WTC11 (cell line): ENCODE measurements around the gene ZBTB20. TPM values are rescaled to one million over a fixed set of nuclear protein-coding genes. Genes with fewer than 3 reads are reported as not detected.

Experiments
- ATAC-seq: fragments of 200-7000 bp; cut with Tn5 transposase; 2 replicates; pipeline ENCODE4 v1.10.0; 2021; ENCODE audit warnings: mild to moderate bottlenecking, moderate library complexity
- CTCF ChIA-PET: fragments of 300-600 bp; sonication (Branson Sonifier 250); formaldehyde crosslinking; loops from one replicate; lab custom pipeline; 2021; ENCODE audit warnings: antibody characterized with exemption; lab: Charles Lee
- POLR2A ChIA-PET: fragments of 350-600 bp; sonication (Branson Sonifier 250); formaldehyde crosslinking; loops from one replicate; lab custom pipeline; 2021; ENCODE audit warnings: antibody characterized with exemption; lab: Charles Lee
- DNase-seq: peaks from one replicate; pipeline ENCODE4 v3.0.0; 2021; ENCODE audit warnings: low spot score
- H3K27ac Mint-ChIP-seq: 2 replicates; pipeline ENCODE4 v1.8.0; 2021; ENCODE audit warnings: mixed read lengths
- H3K27me3 Mint-ChIP-seq: 2 replicates; pipeline ENCODE4 v1.8.0; 2021; ENCODE audit warnings: low read depth, mild to moderate bottlenecking, moderate library complexity, mixed read lengths
- H3K36me3 Mint-ChIP-seq: 2 replicates; pipeline ENCODE4 v1.8.0; 2021; ENCODE audit warnings: mixed read lengths
- H3K4me1 Mint-ChIP-seq: 2 replicates; pipeline ENCODE4 v1.8.0; 2022; ENCODE audit warnings: mixed read lengths
- H3K4me3 Mint-ChIP-seq: 2 replicates; pipeline ENCODE4 v1.8.0; 2021; ENCODE audit warnings: mild to moderate bottlenecking, moderate library complexity, mixed read lengths
- H3K9me3 Mint-ChIP-seq: 2 replicates; pipeline ENCODE4 v1.8.0; 2021; ENCODE audit warnings: mixed read lengths
- ELF4 ChIP-seq: sonication (generic); formaldehyde crosslinking; IDR thresholded peaks from 2 replicates; pipeline ENCODE4 v1.8.1; 2022; ENCODE audit warnings: low read depth, mild to moderate bottlenecking, moderate library complexity, missing genetic modification reagents
- FOXJ3 ChIP-seq: sonication (generic); formaldehyde crosslinking; IDR thresholded peaks from 2 replicates; pipeline ENCODE4 v1.9.0; 2021; ENCODE audit warnings: missing genetic modification reagents, mild to moderate bottlenecking, borderline replicate concordance
- FOXK1 ChIP-seq: sonication (generic); formaldehyde crosslinking; IDR thresholded peaks from 2 replicates; pipeline ENCODE4 v1.8.0; 2022; ENCODE audit warnings: mild to moderate bottlenecking, moderate library complexity, missing genetic modification reagents
- HMGA2 ChIP-seq: fragments of 250-450 bp; sonication (Bioruptor Pico); IDR thresholded peaks from 2 replicates; pipeline ENCODE4 v1.4.0; 2021; ENCODE audit warnings: mild to moderate bottlenecking, moderate library complexity
- JAZF1 ChIP-seq: fragments of 250-450 bp; sonication (Bioruptor Pico); IDR thresholded peaks from 2 replicates; pipeline ENCODE4 v1.9.0; 2021; ENCODE audit warnings: moderate library complexity, mild to moderate bottlenecking, inconsistent platforms
- JUN ChIP-seq: sonication (generic); formaldehyde crosslinking; IDR thresholded peaks from 2 replicates; pipeline ENCODE4 v1.8.0; 2023; ENCODE audit warnings: mild to moderate bottlenecking, missing genetic modification reagents
- MXD4 ChIP-seq: fragments of 250-450 bp; sonication (Bioruptor Pico); IDR thresholded peaks from 2 replicates; pipeline ENCODE4 v1.8.0; 2021; ENCODE audit warnings: mild to moderate bottlenecking, moderate library complexity, borderline replicate concordance
- MYBL2 ChIP-seq: sonication (generic); formaldehyde crosslinking; IDR thresholded peaks from 2 replicates; pipeline ENCODE4 v1.8.1; 2023; ENCODE audit warnings: mild to moderate bottlenecking, moderate library complexity, missing genetic modification reagents
- TEAD1 ChIP-seq: sonication (generic); formaldehyde crosslinking; IDR thresholded peaks from 2 replicates; pipeline ENCODE4 v1.8.0; 2022; ENCODE audit warnings: mild to moderate bottlenecking, missing genetic modification reagents
- ZNF423 ChIP-seq: fragments of 250-450 bp; sonication (Bioruptor Pico); IDR thresholded peaks from 2 replicates; pipeline ENCODE4 v2.1.2; 2022; ENCODE audit warnings: mild to moderate bottlenecking, moderate library complexity
- ZNF671 ChIP-seq: fragments of 250-450 bp; sonication (Bioruptor Pico); IDR thresholded peaks from 2 replicates; pipeline ENCODE4 v1.8.0; 2021; ENCODE audit warnings: mild to moderate bottlenecking
- total RNA-seq: library from RNA; stranded (reverse); gene quantifications from 3 replicates; pipeline ENCODE4 v1.2.3, GENCODE V29; 2021
- TF ChIP-seq, protein P1 (sequence below): sonication (generic); formaldehyde crosslinking; conservative IDR thresholded peaks from 2 replicates; pipeline ENCODE4 v1.8.1; 2023; ENCODE audit warnings: mild to moderate bottlenecking, low read depth, missing genetic modification reagents, moderate library complexity
- TF ChIP-seq, protein P2 (sequence below): sonication (generic); formaldehyde crosslinking; conservative IDR thresholded peaks from 2 replicates; pipeline ENCODE4 v1.8.1; 2022; ENCODE audit warnings: mild to moderate bottlenecking, missing genetic modification reagents
- TF ChIP-seq, protein P3 (sequence below): fragments of 250-450 bp; sonication (Bioruptor Pico); IDR thresholded peaks from 2 replicates; pipeline ENCODE4 v2.1.2; 2022; ENCODE audit warnings: mild to moderate bottlenecking, moderate library complexity
- TF ChIP-seq, protein P4 (sequence below): sonication (generic); formaldehyde crosslinking; IDR thresholded peaks from 2 replicates; pipeline ENCODE4 v1.8.0; 2023; ENCODE audit warnings: missing genetic modification reagents, mild to moderate bottlenecking, borderline replicate concordance
- TF ChIP-seq, protein P5 (sequence below): fragments of 200-600 bp; IDR thresholded peaks from 2 replicates; pipeline ENCODE4 v1.8.0; 2022; ENCODE audit warnings: antibody characterized with exemption
- TF ChIP-seq, protein P6 (sequence below): sonication (generic); formaldehyde crosslinking; IDR thresholded peaks from 2 replicates; pipeline ENCODE4 v1.8.0; 2022; ENCODE audit warnings: missing genetic modification reagents

The ZBTB20 gene
- total RNA-seq, 1 experiment from 2014 or later: 1.5 TPM

DNA sequence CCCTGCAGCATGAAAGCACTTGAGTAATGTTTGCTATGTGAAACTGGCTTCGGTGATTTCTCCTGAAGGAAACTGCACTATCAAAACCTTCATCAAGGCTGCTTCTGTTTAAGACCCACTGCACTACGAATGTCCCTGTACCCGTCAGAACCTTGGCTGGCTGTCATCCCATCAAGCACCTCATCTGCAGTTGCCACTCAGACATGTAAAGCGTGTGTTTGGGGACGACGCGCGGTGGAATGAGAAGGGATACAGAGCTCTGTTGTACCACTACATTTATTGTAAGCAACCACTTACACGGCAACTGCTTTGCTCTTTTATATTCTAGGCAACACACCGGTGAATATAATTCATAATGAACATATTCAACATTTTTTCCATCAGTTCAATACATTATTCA lies 705.7 kb downstream of the ZBTB20 start (continued):
- TF ChIP-seq, protein P1, sequence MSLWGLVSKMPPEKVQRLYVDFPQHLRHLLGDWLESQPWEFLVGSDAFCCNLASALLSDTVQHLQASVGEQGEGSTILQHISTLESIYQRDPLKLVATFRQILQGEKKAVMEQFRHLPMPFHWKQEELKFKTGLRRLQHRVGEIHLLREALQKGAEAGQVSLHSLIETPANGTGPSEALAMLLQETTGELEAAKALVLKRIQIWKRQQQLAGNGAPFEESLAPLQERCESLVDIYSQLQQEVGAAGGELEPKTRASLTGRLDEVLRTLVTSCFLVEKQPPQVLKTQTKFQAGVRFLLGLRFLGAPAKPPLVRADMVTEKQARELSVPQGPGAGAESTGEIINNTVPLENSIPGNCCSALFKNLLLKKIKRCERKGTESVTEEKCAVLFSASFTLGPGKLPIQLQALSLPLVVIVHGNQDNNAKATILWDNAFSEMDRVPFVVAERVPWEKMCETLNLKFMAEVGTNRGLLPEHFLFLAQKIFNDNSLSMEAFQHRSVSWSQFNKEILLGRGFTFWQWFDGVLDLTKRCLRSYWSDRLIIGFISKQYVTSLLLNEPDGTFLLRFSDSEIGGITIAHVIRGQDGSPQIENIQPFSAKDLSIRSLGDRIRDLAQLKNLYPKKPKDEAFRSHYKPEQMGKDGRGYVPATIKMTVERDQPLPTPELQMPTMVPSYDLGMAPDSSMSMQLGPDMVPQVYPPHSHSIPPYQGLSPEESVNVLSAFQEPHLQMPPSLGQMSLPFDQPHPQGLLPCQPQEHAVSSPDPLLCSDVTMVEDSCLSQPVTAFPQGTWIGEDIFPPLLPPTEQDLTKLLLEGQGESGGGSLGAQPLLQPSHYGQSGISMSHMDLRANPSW (CRISPR knock-in tag): no peak
- TF ChIP-seq MXD4 (CRISPR knock-in tag) (no peak), FOXK1 (CRISPR knock-in tag) (no peak), ELF4 (CRISPR knock-in tag) (no peak), FOXJ3 (CRISPR knock-in tag) (no peak), ZNF423 (CRISPR knock-in tag) (no peak), MYBL2 (no peak)
- TF ChIP-seq, protein P2, sequence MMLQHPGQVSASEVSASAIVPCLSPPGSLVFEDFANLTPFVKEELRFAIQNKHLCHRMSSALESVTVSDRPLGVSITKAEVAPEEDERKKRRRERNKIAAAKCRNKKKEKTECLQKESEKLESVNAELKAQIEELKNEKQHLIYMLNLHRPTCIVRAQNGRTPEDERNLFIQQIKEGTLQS (CRISPR knock-in tag): no peak
- TF ChIP-seq, protein P3, sequence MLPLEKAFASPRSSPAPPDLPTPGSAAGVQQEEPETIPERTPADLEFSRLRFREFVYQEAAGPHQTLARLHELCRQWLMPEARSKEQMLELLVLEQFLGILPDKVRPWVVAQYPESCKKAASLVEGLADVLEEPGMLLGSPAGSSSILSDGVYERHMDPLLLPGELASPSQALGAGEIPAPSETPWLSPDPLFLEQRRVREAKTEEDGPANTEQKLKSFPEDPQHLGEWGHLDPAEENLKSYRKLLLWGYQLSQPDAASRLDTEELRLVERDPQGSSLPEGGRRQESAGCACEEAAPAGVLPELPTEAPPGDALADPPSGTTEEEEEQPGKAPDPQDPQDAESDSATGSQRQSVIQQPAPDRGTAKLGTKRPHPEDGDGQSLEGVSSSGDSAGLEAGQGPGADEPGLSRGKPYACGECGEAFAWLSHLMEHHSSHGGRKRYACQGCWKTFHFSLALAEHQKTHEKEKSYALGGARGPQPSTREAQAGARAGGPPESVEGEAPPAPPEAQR (CRISPR knock-in tag): no peak

DNA sequence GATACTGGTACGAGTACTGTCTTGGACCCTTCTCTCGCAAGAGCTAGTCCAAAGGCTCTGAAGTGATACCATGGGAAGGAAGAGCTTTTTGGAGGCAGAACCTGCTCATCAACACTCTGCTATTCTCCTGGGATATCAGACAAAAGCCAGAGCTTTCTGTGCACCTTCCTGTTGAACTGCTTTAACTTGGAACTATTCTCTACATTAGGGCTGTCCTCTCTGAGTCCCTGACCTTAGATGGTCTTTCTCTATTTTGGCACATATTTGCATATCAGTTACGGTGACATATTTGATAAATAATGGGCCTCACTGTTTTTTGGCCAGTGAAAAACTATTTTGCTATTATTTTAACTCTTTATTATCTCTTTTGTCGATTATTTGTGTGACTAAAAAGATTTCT lies 706.4 kb downstream of the ZBTB20 start:
- H3K4me1 Mint-ChIP-seq: 0 out of 2 replicates have a peak, but pooled peaks cover 3% of the 10 kb centered on the region
- no peak overlapping the region for H3K4me3 Mint-ChIP-seq
- DNase-seq (no peak), ATAC-seq (no peak)
- H3K27me3 Mint-ChIP-seq: no peaks in the 10 kb centered on the region
- no peaks in the 10 kb centered on the region for H3K9me3 Mint-ChIP-seq
- TF ChIP-seq, protein P4, sequence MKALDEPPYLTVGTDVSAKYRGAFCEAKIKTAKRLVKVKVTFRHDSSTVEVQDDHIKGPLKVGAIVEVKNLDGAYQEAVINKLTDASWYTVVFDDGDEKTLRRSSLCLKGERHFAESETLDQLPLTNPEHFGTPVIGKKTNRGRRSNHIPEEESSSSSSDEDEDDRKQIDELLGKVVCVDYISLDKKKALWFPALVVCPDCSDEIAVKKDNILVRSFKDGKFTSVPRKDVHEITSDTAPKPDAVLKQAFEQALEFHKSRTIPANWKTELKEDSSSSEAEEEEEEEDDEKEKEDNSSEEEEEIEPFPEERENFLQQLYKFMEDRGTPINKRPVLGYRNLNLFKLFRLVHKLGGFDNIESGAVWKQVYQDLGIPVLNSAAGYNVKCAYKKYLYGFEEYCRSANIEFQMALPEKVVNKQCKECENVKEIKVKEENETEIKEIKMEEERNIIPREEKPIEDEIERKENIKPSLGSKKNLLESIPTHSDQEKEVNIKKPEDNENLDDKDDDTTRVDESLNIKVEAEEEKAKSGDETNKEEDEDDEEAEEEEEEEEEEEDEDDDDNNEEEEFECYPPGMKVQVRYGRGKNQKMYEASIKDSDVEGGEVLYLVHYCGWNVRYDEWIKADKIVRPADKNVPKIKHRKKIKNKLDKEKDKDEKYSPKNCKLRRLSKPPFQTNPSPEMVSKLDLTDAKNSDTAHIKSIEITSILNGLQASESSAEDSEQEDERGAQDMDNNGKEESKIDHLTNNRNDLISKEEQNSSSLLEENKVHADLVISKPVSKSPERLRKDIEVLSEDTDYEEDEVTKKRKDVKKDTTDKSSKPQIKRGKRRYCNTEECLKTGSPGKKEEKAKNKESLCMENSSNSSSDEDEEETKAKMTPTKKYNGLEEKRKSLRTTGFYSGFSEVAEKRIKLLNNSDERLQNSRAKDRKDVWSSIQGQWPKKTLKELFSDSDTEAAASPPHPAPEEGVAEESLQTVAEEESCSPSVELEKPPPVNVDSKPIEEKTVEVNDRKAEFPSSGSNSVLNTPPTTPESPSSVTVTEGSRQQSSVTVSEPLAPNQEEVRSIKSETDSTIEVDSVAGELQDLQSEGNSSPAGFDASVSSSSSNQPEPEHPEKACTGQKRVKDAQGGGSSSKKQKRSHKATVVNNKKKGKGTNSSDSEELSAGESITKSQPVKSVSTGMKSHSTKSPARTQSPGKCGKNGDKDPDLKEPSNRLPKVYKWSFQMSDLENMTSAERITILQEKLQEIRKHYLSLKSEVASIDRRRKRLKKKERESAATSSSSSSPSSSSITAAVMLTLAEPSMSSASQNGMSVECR (CRISPR knock-in tag): no peak
- TF ChIP-seq HMGA2 (CRISPR knock-in tag) (no peak), FOXK1 (CRISPR knock-in tag) (no peak), JUN (CRISPR knock-in tag) (no peak), FOXJ3 (CRISPR knock-in tag) (no peak), JAZF1 (CRISPR knock-in tag) (no peak), ZNF671 (CRISPR knock-in tag) (no peak), TEAD1 (CRISPR knock-in tag) (no peak)
- TF ChIP-seq, protein P5, sequence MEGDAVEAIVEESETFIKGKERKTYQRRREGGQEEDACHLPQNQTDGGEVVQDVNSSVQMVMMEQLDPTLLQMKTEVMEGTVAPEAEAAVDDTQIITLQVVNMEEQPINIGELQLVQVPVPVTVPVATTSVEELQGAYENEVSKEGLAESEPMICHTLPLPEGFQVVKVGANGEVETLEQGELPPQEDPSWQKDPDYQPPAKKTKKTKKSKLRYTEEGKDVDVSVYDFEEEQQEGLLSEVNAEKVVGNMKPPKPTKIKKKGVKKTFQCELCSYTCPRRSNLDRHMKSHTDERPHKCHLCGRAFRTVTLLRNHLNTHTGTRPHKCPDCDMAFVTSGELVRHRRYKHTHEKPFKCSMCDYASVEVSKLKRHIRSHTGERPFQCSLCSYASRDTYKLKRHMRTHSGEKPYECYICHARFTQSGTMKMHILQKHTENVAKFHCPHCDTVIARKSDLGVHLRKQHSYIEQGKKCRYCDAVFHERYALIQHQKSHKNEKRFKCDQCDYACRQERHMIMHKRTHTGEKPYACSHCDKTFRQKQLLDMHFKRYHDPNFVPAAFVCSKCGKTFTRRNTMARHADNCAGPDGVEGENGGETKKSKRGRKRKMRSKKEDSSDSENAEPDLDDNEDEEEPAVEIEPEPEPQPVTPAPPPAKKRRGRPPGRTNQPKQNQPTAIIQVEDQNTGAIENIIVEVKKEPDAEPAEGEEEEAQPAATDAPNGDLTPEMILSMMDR: no peak
- TF ChIP-seq, protein P6, sequence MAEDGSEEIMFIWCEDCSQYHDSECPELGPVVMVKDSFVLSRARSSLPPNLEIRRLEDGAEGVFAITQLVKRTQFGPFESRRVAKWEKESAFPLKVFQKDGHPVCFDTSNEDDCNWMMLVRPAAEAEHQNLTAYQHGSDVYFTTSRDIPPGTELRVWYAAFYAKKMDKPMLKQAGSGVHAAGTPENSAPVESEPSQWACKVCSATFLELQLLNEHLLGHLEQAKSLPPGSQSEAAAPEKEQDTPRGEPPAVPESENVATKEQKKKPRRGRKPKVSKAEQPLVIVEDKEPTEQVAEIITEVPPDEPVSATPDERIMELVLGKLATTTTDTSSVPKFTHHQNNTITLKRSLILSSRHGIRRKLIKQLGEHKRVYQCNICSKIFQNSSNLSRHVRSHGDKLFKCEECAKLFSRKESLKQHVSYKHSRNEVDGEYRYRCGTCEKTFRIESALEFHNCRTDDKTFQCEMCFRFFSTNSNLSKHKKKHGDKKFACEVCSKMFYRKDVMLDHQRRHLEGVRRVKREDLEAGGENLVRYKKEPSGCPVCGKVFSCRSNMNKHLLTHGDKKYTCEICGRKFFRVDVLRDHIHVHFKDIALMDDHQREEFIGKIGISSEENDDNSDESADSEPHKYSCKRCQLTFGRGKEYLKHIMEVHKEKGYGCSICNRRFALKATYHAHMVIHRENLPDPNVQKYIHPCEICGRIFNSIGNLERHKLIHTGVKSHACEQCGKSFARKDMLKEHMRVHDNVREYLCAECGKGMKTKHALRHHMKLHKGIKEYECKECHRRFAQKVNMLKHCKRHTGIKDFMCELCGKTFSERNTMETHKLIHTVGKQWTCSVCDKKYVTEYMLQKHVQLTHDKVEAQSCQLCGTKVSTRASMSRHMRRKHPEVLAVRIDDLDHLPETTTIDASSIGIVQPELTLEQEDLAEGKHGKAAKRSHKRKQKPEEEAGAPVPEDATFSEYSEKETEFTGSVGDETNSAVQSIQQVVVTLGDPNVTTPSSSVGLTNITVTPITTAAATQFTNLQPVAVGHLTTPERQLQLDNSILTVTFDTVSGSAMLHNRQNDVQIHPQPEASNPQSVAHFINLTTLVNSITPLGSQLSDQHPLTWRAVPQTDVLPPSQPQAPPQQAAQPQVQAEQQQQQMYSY (CRISPR knock-in tag): no peak
- ChIA-PET POLR2A (no interaction called here), CTCF (interaction anchor here (1.3 kb wide), 1 partner anchor 57 kb away, joined by 3 read pairs; no protein-coding TSS in a partner anchor)
- no peak overlapping the region for H3K27ac Mint-ChIP-seq
- H3K36me3 Mint-ChIP-seq: no peaks in the 10 kb centered on the region
